ENCODE data around the gene ADAM17. TPM values are rescaled to one million over a fixed set of nuclear protein-coding genes. Genes with fewer than 3 reads are reported as not detected.

ADAM17 gene
- polyA plus RNA-seq, 1 of the 3 experiments (the other 2 are of a cell fraction) = 17.1 TPM

- TF ChIP-seq CTCF (IDR thresholded peaks at IDR 0.05) (no peak), POLR2AphosphoS5 (IDR thresholded peaks at IDR 0.05; ENCODE audit: low read depth, low read length) (no peak), RFX5 (IDR thresholded peaks at IDR 0.05; ENCODE audit: low read length) (no peak), TCF12 (IDR thresholded peaks at IDR 0.05) (no peak), RXRA (IDR thresholded peaks at IDR 0.05; ENCODE audit: borderline replicate concordance, low read depth) (no peak)
Measured at GRCh38 chr2:9478526-9478925, 77.1 kb downstream of the ADAM17 start (continued).

- Histone ChIP-seq H3K9me2 (no peaks in the 10 kb centered on the region), H3F3A (replicated peaks; ENCODE audit: insufficient read depth) (peaks cover 31% of the 10 kb centered on the region), H3K4me2 (0 out of 2 replicates have a peak overlapping the region, but pooled peaks have one; percentile 86), H2AFZ (ENCODE audit: low read depth) (no peak overlapping the region), H3K9ac (no peak overlapping the region), H3K27ac (ENCODE audit: low read depth in 2 of 2, low read length in 1 of 2) (no peak overlapping the region), H3K9me3 (no peaks in the 10 kb centered on the region), H3K79me2 (ENCODE audit: insufficient read depth) (peaks cover 62% of the 10 kb centered on the region), H3K27me3 (ENCODE audit: insufficient read depth) (no peaks in the 10 kb centered on the region), H3K4me1 (ENCODE audit: control insufficient read depth in 1 of 2, insufficient read depth in 2 of 2, low read depth in 1 of 2, low read length in 1 of 2) (peaks cover 9 to 40% of the 10 kb centered on the region in 2 experiments; a peak in 1 of 4 replicates), H3K36me3 (replicated peaks in 1 of 2; ENCODE audit: control insufficient read depth in 1 of 2, insufficient read depth in 2 of 2, low read length in 1 of 2) (peaks cover 52 to 64% of the 10 kb centered on the region in 2 experiments), H3K4me3 (ENCODE audit: low read depth in 2 of 2, low read length in 1 of 2) (no peak overlapping the region), H4K20me1 (ENCODE audit: insufficient read depth) (no peaks in the 10 kb centered on the region)
- TF ChIP-seq IRF3 (IDR thresholded peaks at IDR 0.05; ENCODE audit: low read depth, low read length) (no peak), MAX (IDR thresholded peaks at IDR 0.05; ENCODE audit: low read depth) (no peak), FOXJ3 (CRISPR knock-in tag; IDR thresholded peaks at IDR 0.05) (no peak), FOSL2 (IDR thresholded peaks at IDR 0.05; ENCODE audit: borderline replicate concordance, low read depth) (no peak), GABPA (IDR thresholded peaks at IDR 0.05; ENCODE audit: low read depth) (no peak), RAD21 (IDR thresholded peaks at IDR 0.05; ENCODE audit: low read length) (no peak), SMC3 (IDR thresholded peaks at IDR 0.05; ENCODE audit: low read depth, low read length) (no peak), TEAD4 (IDR thresholded peaks at IDR 0.05; ENCODE audit: borderline replicate concordance, insufficient read depth) (no peak), YY1 (IDR thresholded peaks at IDR 0.05; ENCODE audit: low read depth) (no peak), CTCF (IDR thresholded peaks at IDR 0.05) (no peak), TAF1 (IDR thresholded peaks at IDR 0.05; ENCODE audit: borderline replicate concordance, low read depth, low read length) (no peak), CHD2 (IDR thresholded peaks at IDR 0.05; ENCODE audit: low read length, partially characterized antibody) (no peak), MXI1 (IDR thresholded peaks at IDR 0.05; ENCODE audit: low read depth, low read length) (no peak), TCF12 (IDR thresholded peaks at IDR 0.05) (no peak), FOXM1 (IDR thresholded peaks at IDR 0.05; ENCODE audit: low read depth) (no peak)
- TF ChIP-seq, protein P1, sequence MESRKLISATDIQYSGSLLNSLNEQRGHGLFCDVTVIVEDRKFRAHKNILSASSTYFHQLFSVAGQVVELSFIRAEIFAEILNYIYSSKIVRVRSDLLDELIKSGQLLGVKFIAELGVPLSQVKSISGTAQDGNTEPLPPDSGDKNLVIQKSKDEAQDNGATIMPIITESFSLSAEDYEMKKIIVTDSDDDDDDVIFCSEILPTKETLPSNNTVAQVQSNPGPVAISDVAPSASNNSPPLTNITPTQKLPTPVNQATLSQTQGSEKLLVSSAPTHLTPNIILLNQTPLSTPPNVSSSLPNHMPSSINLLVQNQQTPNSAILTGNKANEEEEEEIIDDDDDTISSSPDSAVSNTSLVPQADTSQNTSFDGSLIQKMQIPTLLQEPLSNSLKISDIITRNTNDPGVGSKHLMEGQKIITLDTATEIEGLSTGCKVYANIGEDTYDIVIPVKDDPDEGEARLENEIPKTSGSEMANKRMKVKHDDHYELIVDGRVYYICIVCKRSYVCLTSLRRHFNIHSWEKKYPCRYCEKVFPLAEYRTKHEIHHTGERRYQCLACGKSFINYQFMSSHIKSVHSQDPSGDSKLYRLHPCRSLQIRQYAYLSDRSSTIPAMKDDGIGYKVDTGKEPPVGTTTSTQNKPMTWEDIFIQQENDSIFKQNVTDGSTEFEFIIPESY (IDR thresholded peaks at IDR 0.05; ENCODE audit: borderline replicate concordance, low read depth) = no peak
- TF ChIP-seq, protein P2, sequence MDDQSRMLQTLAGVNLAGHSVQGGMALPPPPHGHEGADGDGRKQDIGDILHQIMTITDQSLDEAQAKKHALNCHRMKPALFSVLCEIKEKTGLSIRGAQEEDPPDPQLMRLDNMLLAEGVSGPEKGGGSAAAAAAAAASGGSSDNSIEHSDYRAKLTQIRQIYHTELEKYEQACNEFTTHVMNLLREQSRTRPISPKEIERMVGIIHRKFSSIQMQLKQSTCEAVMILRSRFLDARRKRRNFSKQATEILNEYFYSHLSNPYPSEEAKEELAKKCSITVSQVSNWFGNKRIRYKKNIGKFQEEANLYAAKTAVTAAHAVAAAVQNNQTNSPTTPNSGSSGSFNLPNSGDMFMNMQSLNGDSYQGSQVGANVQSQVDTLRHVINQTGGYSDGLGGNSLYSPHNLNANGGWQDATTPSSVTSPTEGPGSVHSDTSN (IDR thresholded peaks at IDR 0.05) = no peak
- no peak for DNase-seq
- WGBS (ENCODE audit: low lambda C conversion rate) = 89% methylated on average over 7 of the region's 7 CpGs
- ChIA-PET CTCF (no interaction called here), POLR2A (no interaction called here)
Measured at GRCh38 chr2:9477914-9478313, 77.7 kb downstream of the ADAM17 start.
